ENCODE measurements around the gene TPI1.
A peak's percentile ranks its signal among the peaks of the same experiment; 100 is the strongest.
"Not testable (repeated sequence)": the region's sequence is repeated elsewhere in the genome, so short reads cannot be mapped to it uniquely, and the experiment has no call there.

TPI1 gene

GRCh38 chr12:6849427-6849826 is 17.9 kb upstream of the TPI1 start:
- no peak for DNase-seq

- DNase-seq: no peak
Observed at GRCh38 chr12:6849976-6850560, 17.3 kb upstream of the TPI1 start.

- no peak for DNase-seq
Observed at GRCh38 chr12:6850796-6851152, 16.6 kb upstream of the TPI1 start.

GRCh38 chr12:6851153-6851920 is 16.0 kb upstream of the TPI1 start, which contains the start of gene CDCA3:
Gene CDCA3 (minus strand): TSS chr12:6851286. CDS start chr12:6850952, 334 bp downstream.
- DNase-seq: peak; percentile 96

- peak; percentile 99 for DNase-seq
Observed at GRCh38 chr12:6851921-6852650, 15.2 kb upstream of the TPI1 start, which contains the start of gene USP5. Gene USP5 (plus strand): TSS chr12:6852150. CDS start chr12:6852180, 30 bp downstream.

GRCh38 chr12:6852651-6853354 is 14.5 kb upstream of the TPI1 start:
- DNase-seq: peak; percentile 89

GRCh38 chr12:6853626-6854025 is 13.7 kb upstream of the TPI1 start:
- no peak for DNase-seq

- no peak for DNase-seq
Observed at GRCh38 chr12:6854036-6854435, 13.3 kb upstream of the TPI1 start.

- DNase-seq: no peak
Observed at GRCh38 chr12:6855322-6855721, 12.0 kb upstream of the TPI1 start.

GRCh38 chr12:6858799-6859198 is 8.5 kb upstream of the TPI1 start:
- DNase-seq: no peak

GRCh38 chr12:6860116-6860515 is 7.2 kb upstream of the TPI1 start:
- DNase-seq: no peak

- DNase-seq: no peak
Observed at GRCh38 chr12:6860942-6861341, 6.4 kb upstream of the TPI1 start.

GRCh38 chr12:6861391-6861790 is 5.9 kb upstream of the TPI1 start:
- no peak for DNase-seq

- no peak for DNase-seq
Observed at GRCh38 chr12:6863033-6863432, 4.3 kb upstream of the TPI1 start.

GRCh38 chr12:6863586-6864321 is 3.6 kb upstream of the TPI1 start:
- DNase-seq: no peak

GRCh38 chr12:6865307-6865706 is 2.0 kb upstream of the TPI1 start:
- not testable (repeated sequence) for DNase-seq

GRCh38 chr12:6866163-6866919 is 990 bp upstream of the TPI1 start:
- DNase-seq: no peak

GRCh38 chr12:6866920-6867412 is 365 bp upstream of the TPI1 start:
- peak; percentile 13 for DNase-seq

- DNase-seq: peak; percentile 19
Observed at GRCh38 chr12:6868211-6869048, 1.1 kb downstream of the TPI1 start.
